ENCODE measurements around the gene C6orf52.

The C6orf52 gene

GRCh38 chr6:10733863-10734262 lies 39.4 kb upstream of the C6orf52 start:
- TF ChIP-seq, protein P1, sequence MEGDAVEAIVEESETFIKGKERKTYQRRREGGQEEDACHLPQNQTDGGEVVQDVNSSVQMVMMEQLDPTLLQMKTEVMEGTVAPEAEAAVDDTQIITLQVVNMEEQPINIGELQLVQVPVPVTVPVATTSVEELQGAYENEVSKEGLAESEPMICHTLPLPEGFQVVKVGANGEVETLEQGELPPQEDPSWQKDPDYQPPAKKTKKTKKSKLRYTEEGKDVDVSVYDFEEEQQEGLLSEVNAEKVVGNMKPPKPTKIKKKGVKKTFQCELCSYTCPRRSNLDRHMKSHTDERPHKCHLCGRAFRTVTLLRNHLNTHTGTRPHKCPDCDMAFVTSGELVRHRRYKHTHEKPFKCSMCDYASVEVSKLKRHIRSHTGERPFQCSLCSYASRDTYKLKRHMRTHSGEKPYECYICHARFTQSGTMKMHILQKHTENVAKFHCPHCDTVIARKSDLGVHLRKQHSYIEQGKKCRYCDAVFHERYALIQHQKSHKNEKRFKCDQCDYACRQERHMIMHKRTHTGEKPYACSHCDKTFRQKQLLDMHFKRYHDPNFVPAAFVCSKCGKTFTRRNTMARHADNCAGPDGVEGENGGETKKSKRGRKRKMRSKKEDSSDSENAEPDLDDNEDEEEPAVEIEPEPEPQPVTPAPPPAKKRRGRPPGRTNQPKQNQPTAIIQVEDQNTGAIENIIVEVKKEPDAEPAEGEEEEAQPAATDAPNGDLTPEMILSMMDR (IDR thresholded peaks at IDR 0.05; ENCODE audit: insufficient read depth, low read length, missing control alignments), result no peak
- POLR2A ChIA-PET, result interaction anchor here (1.5 to 1.8 kb wide), 2 partner anchors 11 to 39 kb away, joined by 5 to 7 read pairs; partner anchors contain the start of genes C6orf52, PAK1IP1 and TMEM14C
- DNase-seq (ENCODE audit: low read depth, low spot score), result no peak
- CTCF ChIA-PET, result no interaction called here
- no peak overlapping the region for H3K4me3 ChIP-seq (ENCODE audit: low read depth, low read length)

- ChIA-PET POLR2A (interaction anchor here (1.8 kb wide), 1 partner anchor 10 kb away, joined by 7 read pairs; the partner anchor contains the start of gene TMEM14C), CTCF (interaction anchor here (0.8 to 1.3 kb wide), 3 partner anchors 9 to 15 kb away, joined by 3 to 4 read pairs (median 3); no protein-coding TSS in a partner anchor)
- TF ChIP-seq, protein P1 (IDR thresholded peaks at IDR 0.05; ENCODE audit: insufficient read depth, low read length, missing control alignments), result no peak
- DNase-seq (ENCODE audit: low read depth, low spot score), result no peak
- H3K4me3 ChIP-seq (ENCODE audit: low read depth, low read length), result no peak overlapping the region
Measured at GRCh38 chr6:10733151-10733715, 38.8 kb upstream of the C6orf52 start.

DNA sequence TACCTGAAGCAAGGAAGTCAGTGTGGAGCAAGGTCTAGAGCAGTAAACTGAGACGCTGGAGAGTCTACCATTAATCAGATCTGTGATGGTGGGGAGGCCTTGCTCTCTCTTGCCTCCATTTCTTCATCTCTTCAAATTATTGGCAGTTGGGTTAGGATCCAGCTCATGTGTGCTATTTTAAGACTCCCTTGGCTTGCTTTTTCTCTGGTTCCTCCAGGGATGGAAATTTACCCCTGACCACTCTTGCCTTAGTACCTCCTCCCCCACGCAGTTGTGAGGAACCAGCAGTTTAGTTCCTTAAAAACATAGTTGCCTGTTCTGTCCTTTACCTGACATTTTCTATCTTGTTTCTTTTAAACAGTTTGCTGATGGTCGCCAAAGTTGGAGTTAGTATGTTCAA lies 35.8 kb upstream of the C6orf52 start:
- TF ChIP-seq, protein P1 (IDR thresholded peaks at IDR 0.05; ENCODE audit: insufficient read depth, low read length, missing control alignments), result no peak
- CTCF ChIA-PET, result interaction anchor here (1.5 kb wide), 1 partner anchor 18 kb away, joined by 5 read pairs; no protein-coding TSS in a partner anchor
- POLR2A ChIA-PET, result no interaction called here
- no peak for DNase-seq (ENCODE audit: low read depth, low spot score)
- H3K4me3 ChIP-seq (ENCODE audit: low read depth, low read length), result no peak overlapping the region

- no peak for DNase-seq (ENCODE audit: low read depth, low spot score)
- TF ChIP-seq, protein P1 (IDR thresholded peaks at IDR 0.05; ENCODE audit: insufficient read depth, low read length, missing control alignments), result no peak
- ChIA-PET POLR2A (no interaction called here), CTCF (interaction anchor here (0.9 kb wide), 1 partner anchor 76 kb away, joined by 3 read pairs; no protein-coding TSS in a partner anchor)
- H3K4me3 ChIP-seq (ENCODE audit: low read depth, low read length), result no peak overlapping the region
Measured at GRCh38 chr6:10725716-10726115, 31.3 kb upstream of the C6orf52 start.

DNA sequence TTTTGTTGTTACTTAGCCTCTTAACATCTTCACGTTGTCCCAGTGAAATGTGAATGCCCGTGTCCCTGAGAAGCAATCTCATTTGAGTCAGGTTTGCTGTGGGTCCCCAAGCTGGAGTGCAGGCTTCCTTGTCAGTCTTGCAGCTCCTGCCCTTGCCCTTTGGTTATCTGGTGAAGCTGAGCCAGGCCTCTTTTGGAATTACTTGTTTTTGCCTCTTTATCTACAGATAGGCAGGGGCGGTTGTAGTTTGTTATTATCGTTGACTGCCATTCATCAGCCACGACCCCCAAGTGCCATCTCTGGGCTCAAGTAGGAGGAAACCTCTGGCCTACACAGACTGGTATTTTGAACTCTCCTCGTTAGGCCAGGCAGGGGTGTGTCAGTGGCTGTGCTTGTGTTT lies 30.6 kb upstream of the C6orf52 start:
- POLR2A ChIA-PET, result no interaction called here
- CTCF ChIA-PET, result no interaction called here
- DNase-seq (ENCODE audit: low read depth, low spot score), result no peak
- no peak overlapping the region for H3K4me3 ChIP-seq (ENCODE audit: low read depth, low read length)
- TF ChIP-seq, protein P1 (IDR thresholded peaks at IDR 0.05; ENCODE audit: insufficient read depth, low read length, missing control alignments), result no peak

GRCh38 chr6:10723567-10723881 lies 29.1 kb upstream of the C6orf52 start:
- CTCF ChIA-PET, result interaction anchor here (0.7 to 2.3 kb wide), 4 partner anchors 9 to 28 kb away, joined by 3 to 6 read pairs (median 4); partner anchors contain the start of gene PAK1IP1
- POLR2A ChIA-PET, result interaction anchor here (1.7 kb wide), 1 partner anchor 10 kb away, joined by 7 read pairs; no protein-coding TSS in a partner anchor
- no peak for DNase-seq (ENCODE audit: low read depth, low spot score)
- H3K4me3 ChIP-seq (ENCODE audit: low read depth, low read length), result peak overlapping the region; percentile 65
- TF ChIP-seq, protein P1 (IDR thresholded peaks at IDR 0.05; ENCODE audit: insufficient read depth, low read length, missing control alignments), result no peak
